ENCODE results near the gene UBTF.
A peak's percentile ranks its signal among the peaks of the same experiment; 100 is the strongest.

The UBTF gene

GRCh38 chr17:44207319-44207718, 12.2 kb downstream of the UBTF start:
- no peaks in the 10 kb centered on the region for H3K9me3 Mint-ChIP-seq
- no peaks in the 10 kb centered on the region for H3K27me3 Mint-ChIP-seq
- H3K36me3 Mint-ChIP-seq (ENCODE audit: insufficient read depth): peaks cover 39% of the 10 kb centered on the region
- no peak overlapping the region for H3K27ac Mint-ChIP-seq (ENCODE audit: low read depth)
- DNase-seq (ENCODE audit: low spot score in 2 of 2) (no peak), ATAC-seq (replicated peaks; ENCODE audit: extremely low read depth, poor library complexity, severe bottlenecking) (no peak)
- H3K4me1 Mint-ChIP-seq: peaks cover 28% of the 10 kb centered on the region
- H3K4me3 Mint-ChIP-seq: no peak overlapping the region

- Mint-ChIP-seq H3K4me3 (no peak overlapping the region), H3K27ac (ENCODE audit: low read depth) (no peak overlapping the region), H3K9me3 (no peaks in the 10 kb centered on the region), H3K27me3 (no peaks in the 10 kb centered on the region), H3K4me1 (peaks cover 28% of the 10 kb centered on the region), H3K36me3 (ENCODE audit: insufficient read depth) (peaks cover 36% of the 10 kb centered on the region)
- ATAC-seq (replicated peaks; ENCODE audit: extremely low read depth, poor library complexity, severe bottlenecking) (no peak), DNase-seq (ENCODE audit: low spot score in 2 of 2) (no peak)
These were observed 12.7 kb downstream of the UBTF start for GRCh38 chr17:44206825-44207155.

GRCh38 chr17:44205962-44206824, 13.3 kb downstream of the UBTF start:
- Mint-ChIP-seq H3K4me1 (peaks cover 31% of the 10 kb centered on the region), H3K4me3 (no peak overlapping the region), H3K36me3 (ENCODE audit: insufficient read depth) (peaks cover 30% of the 10 kb centered on the region), H3K27me3 (no peaks in the 10 kb centered on the region), H3K27ac (ENCODE audit: low read depth) (no peak overlapping the region), H3K9me3 (no peaks in the 10 kb centered on the region)
- no peak for ATAC-seq (replicated peaks; ENCODE audit: extremely low read depth, poor library complexity, severe bottlenecking)
- DNase-seq (ENCODE audit: low spot score in 2 of 2): no peak

DNA sequence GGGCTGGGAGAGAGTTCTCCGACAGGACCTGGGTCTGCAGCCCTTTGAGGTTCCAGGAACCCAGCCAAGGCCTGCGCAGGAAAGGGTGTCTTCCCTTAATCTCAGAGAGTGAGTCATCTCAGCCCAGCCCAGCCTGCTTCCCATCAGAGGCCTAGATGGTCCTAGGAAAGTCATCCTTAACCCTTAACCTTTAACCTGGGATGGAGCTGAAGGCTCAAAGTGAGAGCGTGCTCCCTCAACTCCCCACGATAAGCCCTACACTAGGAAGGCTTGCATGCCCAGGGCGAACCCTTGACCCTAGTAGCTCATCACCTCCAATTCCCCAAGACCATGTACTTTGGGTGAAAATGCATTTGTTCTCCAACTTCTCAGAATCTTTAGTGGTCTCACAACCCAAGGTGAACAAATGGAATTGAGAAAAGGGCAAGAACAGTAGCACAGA, 15.0 kb downstream of the UBTF start:
- no peaks in the 10 kb centered on the region for H3K9me3 Mint-ChIP-seq
- peaks cover 26% of the 10 kb centered on the region for H3K36me3 Mint-ChIP-seq (ENCODE audit: insufficient read depth)
- no peak overlapping the region for H3K27ac Mint-ChIP-seq (ENCODE audit: low read depth)
- no peaks in the 10 kb centered on the region for H3K27me3 Mint-ChIP-seq
- H3K4me3 Mint-ChIP-seq: no peak overlapping the region
- H3K4me1 Mint-ChIP-seq: peaks cover 34% of the 10 kb centered on the region
- DNase-seq (ENCODE audit: low spot score in 2 of 2): no peak
- ATAC-seq (replicated peaks; ENCODE audit: extremely low read depth, poor library complexity, severe bottlenecking): no peak

GRCh38 chr17:44203731-44204440, 15.6 kb downstream of the UBTF start:
- Mint-ChIP-seq H3K27me3 (no peaks in the 10 kb centered on the region), H3K9me3 (no peaks in the 10 kb centered on the region), H3K27ac (ENCODE audit: low read depth) (peak overlapping the region; percentile 47), H3K36me3 (ENCODE audit: insufficient read depth) (peaks cover 22% of the 10 kb centered on the region), H3K4me3 (no peak overlapping the region), H3K4me1 (peaks cover 34% of the 10 kb centered on the region)
- no peak for ATAC-seq (replicated peaks; ENCODE audit: extremely low read depth, poor library complexity, severe bottlenecking)
- DNase-seq (ENCODE audit: low spot score in 2 of 2): peak in 1 of 2 donors; percentile 38

- Mint-ChIP-seq H3K4me3 (no peak overlapping the region), H3K36me3 (ENCODE audit: insufficient read depth) (peaks cover 16% of the 10 kb centered on the region), H3K9me3 (no peaks in the 10 kb centered on the region), H3K27me3 (no peaks in the 10 kb centered on the region), H3K4me1 (peaks cover 38% of the 10 kb centered on the region), H3K27ac (ENCODE audit: low read depth) (peak overlapping the region; percentile 47)
- no peak for DNase-seq (ENCODE audit: low spot score in 2 of 2)
- no peak for ATAC-seq (replicated peaks; ENCODE audit: extremely low read depth, poor library complexity, severe bottlenecking)
These were observed 16.7 kb downstream of the UBTF start for GRCh38 chr17:44202756-44203155.

- Mint-ChIP-seq H3K4me3 (peak overlapping the region; percentile 84), H3K36me3 (ENCODE audit: insufficient read depth) (peaks cover 16% of the 10 kb centered on the region), H3K27me3 (no peaks in the 10 kb centered on the region), H3K9me3 (no peaks in the 10 kb centered on the region), H3K27ac (ENCODE audit: low read depth) (peak overlapping the region; percentile 85), H3K4me1 (peaks cover 53% of the 10 kb centered on the region)
- DNase-seq (ENCODE audit: low spot score in 2 of 2): no peak
- no peak for ATAC-seq (replicated peaks; ENCODE audit: extremely low read depth, poor library complexity, severe bottlenecking)
These were observed 18.9 kb downstream of the UBTF start for GRCh38 chr17:44200478-44201155.

DNA sequence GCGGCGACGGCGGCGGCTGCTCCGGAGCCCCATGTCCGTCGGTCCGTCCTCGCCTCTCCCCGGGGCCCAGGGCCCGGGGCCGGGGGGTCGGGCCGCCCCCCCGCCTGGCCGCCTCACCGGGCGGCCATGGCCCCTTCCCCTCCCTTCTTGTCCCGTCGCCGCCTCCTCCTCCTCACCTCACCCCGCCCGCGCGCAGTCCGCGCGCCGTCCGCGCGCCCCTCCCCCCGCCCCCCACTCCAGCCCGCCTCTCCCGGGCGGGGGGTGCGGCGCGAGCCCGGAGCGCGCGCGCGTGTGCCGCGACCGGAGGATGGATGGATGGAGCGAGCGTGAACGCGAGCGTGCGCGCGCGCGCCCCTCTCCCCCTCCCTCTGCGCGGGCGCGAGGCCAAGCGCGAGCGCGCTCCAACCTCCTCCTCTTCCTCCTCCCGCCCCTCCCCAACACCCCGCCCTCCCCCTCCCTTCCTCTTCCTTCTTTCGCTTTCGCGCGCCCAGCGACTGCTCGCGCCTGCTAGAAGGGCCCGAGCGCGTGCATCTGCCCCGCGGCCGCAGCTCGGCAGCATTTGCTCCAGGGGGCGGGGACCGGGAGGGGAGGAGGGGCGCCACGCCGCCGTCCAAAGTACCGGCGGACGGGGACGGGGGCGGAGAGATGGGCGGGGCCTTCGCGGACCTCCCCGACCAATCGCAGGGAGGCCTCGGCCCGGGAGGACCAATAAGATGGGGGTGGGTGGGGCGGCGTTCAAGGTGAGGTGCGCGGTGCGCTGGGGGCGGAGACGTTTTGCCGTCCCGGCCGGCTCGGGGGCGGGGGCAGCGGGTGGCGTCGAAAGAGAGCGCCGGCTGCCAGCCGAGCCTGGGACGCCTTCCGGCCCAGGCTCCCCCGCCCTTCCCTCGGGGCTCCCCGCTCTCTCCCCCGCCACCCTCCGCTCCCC, 19.7 kb downstream of the UBTF start, which contains the start of gene ATXN7L3:
TSS of gene ATXN7L3 (minus strand) at position 332 of the 925 bp plus-strand sequence. CDS start 1,814 bp downstream, outside the sequence.
- peak; percentile 91 to 97 for DNase-seq (ENCODE audit: low spot score in 2 of 2)
- Mint-ChIP-seq H3K27me3 (no peaks in the 10 kb centered on the region), H3K36me3 (ENCODE audit: insufficient read depth) (peaks cover 21% of the 10 kb centered on the region), H3K4me1 (peaks cover 53% of the 10 kb centered on the region), H3K9me3 (no peaks in the 10 kb centered on the region), H3K4me3 (peak within 1 kb of the TSS; percentile 84), H3K27ac (ENCODE audit: low read depth) (peak within 1 kb of the TSS; percentile 85)
- ATAC-seq (replicated peaks; ENCODE audit: extremely low read depth, poor library complexity, severe bottlenecking): peak; percentile 85

DNA sequence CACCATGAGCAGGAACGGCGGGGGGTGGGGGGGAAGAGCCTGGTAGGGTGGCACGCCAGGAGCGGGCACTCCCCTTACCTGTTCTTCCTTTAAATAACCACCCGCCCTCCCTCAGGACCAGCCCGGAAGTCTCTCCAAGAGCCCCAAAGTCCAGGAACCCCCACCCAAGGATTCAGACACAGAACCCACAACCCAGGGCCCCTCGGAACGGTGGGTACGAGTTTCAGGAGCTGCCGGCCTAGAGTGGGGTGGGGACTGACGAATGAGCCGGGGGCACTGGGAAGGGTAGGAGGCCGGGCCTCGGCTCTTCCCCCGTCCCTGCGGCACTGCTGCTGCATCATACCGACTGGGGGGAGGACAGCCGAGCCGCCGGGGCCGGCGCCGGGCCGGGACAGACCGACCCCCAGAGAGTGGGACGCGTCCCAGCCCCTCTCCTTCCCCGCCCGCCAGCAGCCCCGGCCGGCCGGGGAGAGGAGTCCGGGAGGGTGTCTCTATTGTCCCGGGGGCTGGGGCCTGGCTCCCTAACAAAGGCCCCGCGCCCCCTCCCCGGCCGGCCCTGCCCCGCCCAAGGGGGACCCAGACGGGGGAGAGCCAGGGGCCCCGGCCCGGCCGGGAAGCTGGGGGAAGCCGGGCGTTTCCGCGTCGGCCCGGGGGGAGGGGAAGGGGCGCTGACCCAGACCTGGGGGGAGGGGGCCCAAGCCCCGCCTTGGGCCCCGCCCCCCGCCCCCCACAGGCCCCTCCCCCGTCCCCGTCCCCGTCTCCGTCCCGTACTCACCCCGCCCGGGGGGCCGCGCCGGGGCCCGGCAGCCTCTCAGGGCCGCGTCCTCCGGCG, 20.5 kb downstream of the UBTF start:
- peaks cover 50% of the 10 kb centered on the region for H3K4me1 Mint-ChIP-seq
- DNase-seq (ENCODE audit: low spot score in 2 of 2) (no peak), ATAC-seq (replicated peaks; ENCODE audit: extremely low read depth, poor library complexity, severe bottlenecking) (peak; percentile 15)
- H3K36me3 Mint-ChIP-seq (ENCODE audit: insufficient read depth): peaks cover 25% of the 10 kb centered on the region
- no peaks in the 10 kb centered on the region for H3K27me3 Mint-ChIP-seq
- H3K4me3 Mint-ChIP-seq: peak overlapping the region; percentile 79
- H3K27ac Mint-ChIP-seq (ENCODE audit: low read depth): peak overlapping the region; percentile 70
- no peaks in the 10 kb centered on the region for H3K9me3 Mint-ChIP-seq

DNA sequence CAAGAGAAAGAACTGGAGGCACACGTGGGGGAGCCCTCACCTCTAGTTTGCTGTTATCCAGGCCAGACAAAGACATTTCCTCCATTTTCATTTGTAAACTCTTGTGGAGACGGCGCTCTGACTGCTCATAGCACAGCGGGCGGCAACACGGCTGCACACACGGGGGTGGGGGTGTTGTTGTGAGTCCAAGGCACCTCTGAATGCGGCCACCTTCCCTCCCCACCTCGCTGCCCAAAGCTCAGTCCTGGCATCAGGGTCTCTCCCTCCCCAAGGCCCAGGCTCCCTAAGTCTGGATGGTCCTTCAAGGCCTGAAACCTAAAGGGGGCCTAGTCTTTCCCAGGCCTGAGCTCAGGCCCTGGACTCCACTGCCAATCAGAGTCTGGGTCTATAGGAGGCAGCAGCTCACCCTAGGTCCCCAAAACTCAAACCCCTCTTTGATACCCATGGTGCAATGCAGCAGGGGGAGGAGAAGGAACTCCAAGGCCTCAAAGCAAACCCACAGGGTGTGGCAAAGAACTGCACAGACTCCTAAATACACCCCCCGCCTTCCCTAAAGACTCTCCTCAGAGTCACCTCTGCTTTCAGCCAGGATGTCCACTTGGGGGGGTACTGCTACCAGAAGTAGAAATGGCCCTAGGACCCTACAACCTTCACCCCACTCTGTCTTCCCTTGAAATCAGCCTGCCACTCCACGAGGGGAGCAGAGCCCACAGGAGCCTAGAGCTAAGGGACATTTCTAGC, 21.3 kb downstream of the UBTF start:
- peak overlapping the region; percentile 70 for H3K27ac Mint-ChIP-seq (ENCODE audit: low read depth)
- no peak for DNase-seq (ENCODE audit: low spot score in 2 of 2)

GRCh38 chr17:44197107-44197506, 22.4 kb downstream of the UBTF start:
- Mint-ChIP-seq H3K4me1 (peaks cover 35% of the 10 kb centered on the region), H3K27me3 (no peaks in the 10 kb centered on the region), H3K4me3 (peak overlapping the region; percentile 79), H3K9me3 (no peaks in the 10 kb centered on the region), H3K36me3 (ENCODE audit: insufficient read depth) (peaks cover 33% of the 10 kb centered on the region), H3K27ac (ENCODE audit: low read depth) (no peak overlapping the region)
- no peak for ATAC-seq (replicated peaks; ENCODE audit: extremely low read depth, poor library complexity, severe bottlenecking)
- DNase-seq (ENCODE audit: low spot score in 2 of 2): no peak

More for the DNA sequence above, 21.3 kb downstream of the UBTF start:
- H3K9me3 Mint-ChIP-seq: no peaks in the 10 kb centered on the region
- peaks cover 42% of the 10 kb centered on the region for H3K4me1 Mint-ChIP-seq
- peak overlapping the region; percentile 79 for H3K4me3 Mint-ChIP-seq
- ATAC-seq (replicated peaks; ENCODE audit: extremely low read depth, poor library complexity, severe bottlenecking): no peak
- peaks cover 28% of the 10 kb centered on the region for H3K36me3 Mint-ChIP-seq (ENCODE audit: insufficient read depth)
- H3K27me3 Mint-ChIP-seq: no peaks in the 10 kb centered on the region

Data from central memory CD8-positive, alpha-beta T cell (primary cell).